ENCODE measurements around the gene TPD52L3. TPM values are rescaled to one million over a fixed set of nuclear protein-coding genes. Genes with fewer than 3 reads are reported as not detected.

Gene TPD52L3
- total RNA-seq, 2 donors from 2014 or later: not detected

Other genes starting within 250 kb of the TPD52L3 start
- gene IL33, start 112.6 kb upstream of the TPD52L3 start, total RNA-seq: 10 to 100 TPM; 44.3 to 50.1 TPM
- gene UHRF2, start 84.8 kb downstream of the TPD52L3 start, total RNA-seq: 10 to 100 TPM; 18.0 to 18.1 TPM

Data from left cardiac atrium (tissue), 2 donors.